Right atrium auricular region (tissue), 2 donors: ENCODE results near the gene UGT1A4. TPM values are rescaled to one million over a fixed set of nuclear protein-coding genes. Genes with fewer than 3 reads are reported as not detected.

ENCODE experiments used
- DNase-seq: peaks from one replicate; pipeline ENCODE4 v3.0.0-alpha.2; 2019; ENCODE audit warnings: low spot score
- H3K27ac ChIP-seq, 2 donors: fragments of 200-600 bp; sonication (generic); 1 replicate in 1 of 2; 2 replicates in 1 of 2; pipeline ENCODE4 v1.5.1; 2016 to 2019
- H3K27me3 ChIP-seq, 2 donors: fragments of 200-600 bp; sonication (generic); one replicate each; pipeline versions ENCODE4 v1.5.1 to v1.6.0; 2017 to 2019
- H3K36me3 ChIP-seq: fragments of 200-600 bp; sonication (generic); one replicate; pipeline ENCODE4 v1.5.1; 2016
- H3K4me1 ChIP-seq, 2 donors: fragments of 200-600 bp; sonication (generic); one replicate each; pipeline versions ENCODE4 v1.5.1 to v1.6.0; 2017 to 2019
- H3K4me3 ChIP-seq, 2 donors: fragments of 200-600 bp; sonication (generic); 1 replicate in 1 of 2; 2 replicates in 1 of 2; pipeline ENCODE4 v1.5.1; 2017 to 2019; ENCODE audit warnings: mild to moderate bottlenecking in 1 of 2, moderate library complexity in 1 of 2
- H3K9me3 ChIP-seq, 2 donors: fragments of 200-600 bp; sonication (generic); one replicate each; pipeline ENCODE4 v1.5.1; 2019
- CTCF ChIP-seq, 2 donors: fragments of 200-600 bp; sonication (generic); IDR thresholded peaks; one replicate each; pipeline ENCODE4 v1.5.1; 2019; ENCODE audit warnings: antibody characterized with exemption in 2 of 2
- total RNA-seq, 2 donors: library from RNA; depleted of rRNA; stranded (reverse); fragments of >200 nt; gene quantifications; one replicate each; pipeline ENCODE4 v1.1.0, GENCODE V29; 2016

Gene UGT1A4
- total RNA-seq, 2 donors from 2014 or later, result not detected

GRCh38 chr2:233807215-233807865 is 88.8 kb downstream of the UGT1A4 start:
- Histone ChIP-seq H3K9me3 (no peaks in the 10 kb centered on the region), H3K27me3 (no peaks in the 10 kb centered on the region), H3K4me1 (no peaks in the 10 kb centered on the region), H3K4me3 (no peak overlapping the region), H3K36me3 (no peaks in the 10 kb centered on the region), H3K27ac (no peak overlapping the region)
- no peak for TF ChIP-seq CTCF (IDR thresholded peaks at IDR 0.05)
- peak; percentile 42 for DNase-seq

DNA sequence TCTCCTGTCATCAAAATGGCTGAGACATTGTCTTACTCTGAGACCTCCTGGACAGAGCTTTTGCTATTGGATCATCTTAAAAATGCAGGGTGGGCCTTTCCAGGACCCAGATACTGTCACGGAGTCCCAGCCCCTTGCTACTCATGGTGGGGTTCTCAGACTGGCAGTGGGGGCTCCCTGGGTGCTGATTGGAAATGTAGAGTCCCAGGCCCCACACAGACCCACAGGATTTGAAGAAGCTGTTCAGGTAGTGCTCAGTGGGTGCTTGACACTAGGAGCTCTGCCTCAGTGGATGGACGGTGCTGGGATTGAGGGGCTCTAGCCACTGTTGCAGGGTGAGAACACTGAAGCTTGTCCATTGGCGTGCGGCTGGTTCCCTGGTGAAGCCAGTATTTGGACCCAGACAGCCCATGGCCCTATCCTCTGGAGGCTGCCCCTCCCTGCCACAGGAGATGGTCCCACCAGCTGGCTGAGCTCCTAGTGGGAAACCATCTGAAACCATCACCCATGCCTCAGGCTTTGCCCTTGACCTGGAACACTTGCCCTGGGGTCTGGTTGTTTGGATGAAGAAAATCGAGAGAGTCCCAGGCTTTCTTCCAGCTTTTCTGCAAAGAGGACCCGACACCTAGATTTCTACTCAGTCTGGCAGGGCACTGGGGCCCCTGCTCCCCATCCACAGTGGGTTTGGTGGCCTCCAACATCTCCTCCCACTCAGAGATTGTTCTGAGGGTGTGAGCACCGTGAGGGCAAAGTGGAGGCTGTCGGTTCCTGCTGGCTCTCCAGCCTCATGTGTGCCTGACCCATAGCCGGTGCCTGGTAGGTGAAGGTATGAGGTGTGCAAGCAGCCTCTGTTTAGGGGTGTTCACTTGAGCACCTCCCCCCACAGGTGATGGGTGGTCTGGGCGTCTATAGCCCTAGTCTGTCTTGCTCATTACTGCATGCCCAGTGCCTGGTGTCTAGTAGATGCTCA is 89.7 kb downstream of the UGT1A4 start:
- Histone ChIP-seq H3K27me3 (no peaks in the 10 kb centered on the region), H3K4me1 (no peaks in the 10 kb centered on the region), H3K4me3 (no peak overlapping the region), H3K36me3 (no peaks in the 10 kb centered on the region), H3K9me3 (no peaks in the 10 kb centered on the region), H3K27ac (no peak overlapping the region)
- TF ChIP-seq CTCF (IDR thresholded peaks at IDR 0.05), result no peak
- DNase-seq, result peak; percentile 40

GRCh38 chr2:233810385-233810784 is 91.8 kb downstream of the UGT1A4 start:
- Histone ChIP-seq H3K4me3 (no peak overlapping the region), H3K27me3 (no peaks in the 10 kb centered on the region), H3K9me3 (no peaks in the 10 kb centered on the region), H3K4me1 (no peaks in the 10 kb centered on the region), H3K27ac (no peak overlapping the region), H3K36me3 (no peaks in the 10 kb centered on the region)
- TF ChIP-seq CTCF (IDR thresholded peaks at IDR 0.05), result no peak
- no peak for DNase-seq

DNA sequence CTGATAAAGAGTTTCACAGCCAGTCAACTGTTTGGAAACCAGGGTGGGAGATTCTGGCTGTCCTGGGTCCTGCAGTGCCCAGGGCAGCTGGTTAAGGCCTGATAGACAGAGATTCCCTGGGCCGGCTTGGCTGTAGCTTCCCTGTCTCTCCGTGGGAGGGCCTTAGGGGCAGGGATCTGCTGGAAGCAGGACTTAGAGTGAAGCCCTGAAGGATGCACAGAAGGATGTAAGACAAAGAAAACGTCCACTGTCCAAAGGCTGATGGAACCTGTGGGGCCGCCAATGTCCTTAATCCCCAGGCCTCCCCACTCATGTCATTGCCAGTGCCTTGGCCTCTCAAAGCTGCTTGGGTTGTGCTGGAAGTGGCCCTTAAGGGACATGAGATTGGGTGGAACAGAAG is 92.6 kb downstream of the UGT1A4 start:
- no peaks in the 10 kb centered on the region for H3K27me3 ChIP-seq
- H3K27ac ChIP-seq, result no peak overlapping the region
- no peaks in the 10 kb centered on the region for H3K36me3 ChIP-seq
- H3K4me1 ChIP-seq, result no peaks in the 10 kb centered on the region
- no peak overlapping the region for H3K4me3 ChIP-seq
- no peak for DNase-seq
- peaks cover 0 to 2% of the 10 kb centered on the region in 2 donors for H3K9me3 ChIP-seq
- no peak for TF ChIP-seq CTCF (IDR thresholded peaks at IDR 0.05)

DNA sequence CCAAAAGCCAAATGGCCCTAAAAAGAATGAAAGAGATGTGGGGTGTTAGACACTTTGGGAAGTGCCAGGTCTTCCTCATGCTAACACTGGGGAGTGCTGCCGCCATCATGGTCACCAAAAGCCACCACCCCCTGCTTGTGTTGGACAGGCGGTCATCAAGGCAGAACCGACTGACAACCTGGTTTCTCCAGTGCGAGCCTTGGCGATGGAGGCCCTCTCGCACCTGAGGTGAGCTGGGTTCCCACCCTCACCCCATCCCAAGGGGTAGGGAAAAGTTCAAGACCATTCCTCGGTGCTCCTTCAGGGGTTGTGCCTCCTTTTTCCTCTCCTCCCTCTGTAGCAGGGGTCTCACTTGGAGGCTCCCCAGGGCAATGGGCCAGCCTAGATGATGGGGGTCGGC is 93.2 kb downstream of the UGT1A4 start:
- H3K36me3 ChIP-seq, result no peaks in the 10 kb centered on the region
- H3K4me1 ChIP-seq, result no peaks in the 10 kb centered on the region
- no peak for DNase-seq
- no peak for TF ChIP-seq CTCF (IDR thresholded peaks at IDR 0.05)
- no peak overlapping the region for H3K4me3 ChIP-seq
- no peaks in the 10 kb centered on the region for H3K27me3 ChIP-seq
- H3K27ac ChIP-seq, result no peak overlapping the region
- H3K9me3 ChIP-seq, result peaks cover 0 to 9% of the 10 kb centered on the region in 2 donors
